C4-2B (cell line): Measurements from ENCODE around the gene MYO6.

Experiments
- ZFX ChIP-seq: fragments of 450-650 bp; IDR thresholded peaks from 2 replicates; pipeline ENCODE4 v1.6.1; 2017
- TF ChIP-seq, protein P1 (sequence below): fragments of 450-650 bp; conservative IDR thresholded peaks from 2 replicates; pipeline ENCODE4 v1.5.1; 2017; ENCODE audit warnings: mild to moderate bottlenecking

- TF ChIP-seq, protein P1, sequence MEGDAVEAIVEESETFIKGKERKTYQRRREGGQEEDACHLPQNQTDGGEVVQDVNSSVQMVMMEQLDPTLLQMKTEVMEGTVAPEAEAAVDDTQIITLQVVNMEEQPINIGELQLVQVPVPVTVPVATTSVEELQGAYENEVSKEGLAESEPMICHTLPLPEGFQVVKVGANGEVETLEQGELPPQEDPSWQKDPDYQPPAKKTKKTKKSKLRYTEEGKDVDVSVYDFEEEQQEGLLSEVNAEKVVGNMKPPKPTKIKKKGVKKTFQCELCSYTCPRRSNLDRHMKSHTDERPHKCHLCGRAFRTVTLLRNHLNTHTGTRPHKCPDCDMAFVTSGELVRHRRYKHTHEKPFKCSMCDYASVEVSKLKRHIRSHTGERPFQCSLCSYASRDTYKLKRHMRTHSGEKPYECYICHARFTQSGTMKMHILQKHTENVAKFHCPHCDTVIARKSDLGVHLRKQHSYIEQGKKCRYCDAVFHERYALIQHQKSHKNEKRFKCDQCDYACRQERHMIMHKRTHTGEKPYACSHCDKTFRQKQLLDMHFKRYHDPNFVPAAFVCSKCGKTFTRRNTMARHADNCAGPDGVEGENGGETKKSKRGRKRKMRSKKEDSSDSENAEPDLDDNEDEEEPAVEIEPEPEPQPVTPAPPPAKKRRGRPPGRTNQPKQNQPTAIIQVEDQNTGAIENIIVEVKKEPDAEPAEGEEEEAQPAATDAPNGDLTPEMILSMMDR: no peak
- no peak for TF ChIP-seq ZFX
These were observed 144.7 kb downstream of the MYO6 start for GRCh38 chr6:75893776-75894152.
